Psoas muscle (tissue), 8 donors: ENCODE measurements around the gene LSM4. TPM values are rescaled to one million over a fixed set of nuclear protein-coding genes. Genes with fewer than 3 reads are reported as not detected.
A peak's percentile ranks its signal among the peaks of the same experiment; 100 is the strongest.

Source experiments
- ATAC-seq, 4 donors: fragments of 200-7000 bp; cut with Tn5 transposase; one replicate each; pipeline ENCODE4 v1.9.1; 2020; ENCODE audit warnings: moderate library complexity in 3 of 4, mild to moderate bottlenecking in 2 of 4
- DNase-seq, 2 donors: peaks; one replicate each; pipeline ENCODE4 v3.0.0-alpha.2; 2020
- H3K27ac ChIP-seq: fragments of 200-600 bp; one replicate; pipeline ENCODE4 v1.8.0; 2022
- H3K27me3 ChIP-seq, 3 donors: fragments of 200-600 bp in 1 of 3; one replicate each; pipeline versions ENCODE4 v1.6.1 to v1.8.0; 2013 to 2022; ENCODE audit warnings: low read length in 2 of 3, mild to moderate bottlenecking in 2 of 3, moderate library complexity in 1 of 3; ENCODE audit not compliant: insufficient read depth in 3 of 3
- H3K36me3 ChIP-seq, 2 donors: fragments of 200-600 bp in 1 of 2; one replicate each; pipeline versions ENCODE4 v1.6.1 to v1.8.0; 2013 to 2022; ENCODE audit warnings: low read depth in 1 of 2, mild to moderate bottlenecking in 1 of 2, moderate library complexity in 1 of 2; ENCODE audit not compliant: insufficient read depth in 1 of 2
- H3K4me1 ChIP-seq: fragments of 200-600 bp; one replicate; pipeline ENCODE4 v1.8.0; 2022
- H3K4me3 ChIP-seq: fragments of 200-600 bp; one replicate; pipeline ENCODE4 v1.8.0; 2022; ENCODE audit warnings: mild to moderate bottlenecking
- H3K9me3 ChIP-seq: fragments of 200-600 bp; one replicate; pipeline ENCODE4 v1.8.0; 2022
- CTCF ChIP-seq: fragments of 200-600 bp; IDR thresholded peaks from one replicate; pipeline ENCODE4 v1.8.0; 2022; ENCODE audit warnings: antibody characterized with exemption
- WGBS, 3 donors: extraction: QIAGEN DNeasy Blood & Tissue Kit; methylation state at CpG; one replicate each; pipeline versions ENCODE4 v1.1.6 to v1.1.7; 2013; 5-methylcytosine and 5-hydroxymethylcytosine counted together
- intact Hi-C, 2 donors: fragments of 100-400 bp; cut with DNase I; formaldehyde crosslinking; loops; one replicate each; pipeline versions ENCODE4 v1.11.0 to v1.14.2; 2022
- polyA plus RNA-seq, 3 donors: library from polyadenylated mRNA; stranded (reverse); fragments of 200-250 nt; gene quantifications; one replicate each; pipeline ENCODE4 v1.2.3, GENCODE V29; 2013
- total RNA-seq, 4 donors: library from RNA; stranded (reverse); fragmentation: NEBNext Ultra II Directional in 2 of 4; extraction: Animal tissue kit (Norgen Biotek cat#: 25700) in 2 of 4; gene quantifications; one replicate each; pipeline versions ENCODE4 v1.2.1 to v1.2.4, GENCODE V29; 2021 to 2023
- donor health status: healthy with polysubstance abuse.
- donor health status: DM: no; HTN: no; CAD: no; lungs with moderate emphysema.
- donor health status: Bipolar disorder and iron deficiency.
- donor health status: healthy.
- donor health status: DM: yes; HTN: yes; CAD: no.
- donor health status: DM: no; HTN: no; CAD: no.
- donor health status: DM: no; HTN: no; CAD: no.
- donor health status: DM: yes; HTN: yes; CAD: no.

LSM4 gene
- total and polyA plus RNA-seq, 7 donors = 87.9 to 215 (median 132) TPM

DNA sequence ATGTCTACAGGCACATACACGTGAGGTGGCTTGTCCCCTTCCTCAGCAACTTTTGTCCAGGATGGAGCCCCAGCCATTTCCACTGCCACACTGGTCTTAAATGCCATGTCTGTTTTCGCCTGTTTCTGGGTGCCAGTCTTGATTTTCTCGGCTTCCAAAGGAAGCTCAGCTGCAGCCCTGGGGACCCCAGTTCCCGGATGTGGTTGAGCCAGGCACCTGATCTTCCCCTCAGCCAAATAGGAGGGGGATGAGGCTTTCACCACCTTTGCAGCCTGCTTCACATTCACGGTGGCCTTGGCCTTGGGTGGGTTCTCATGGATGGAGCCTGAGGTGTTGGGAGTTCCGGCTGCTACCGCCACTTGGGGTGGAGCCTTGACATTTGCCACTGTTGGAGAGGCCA lies 57.3 kb downstream of the LSM4 start:
- ATAC-seq = no peak
- Histone ChIP-seq H3K36me3 (peaks cover 0 to 13% of the 10 kb centered on the region in 2 donors), H3K27ac (no peak overlapping the region), H3K9me3 (no peaks in the 10 kb centered on the region), H3K27me3 (no peaks in the 10 kb centered on the region), H3K4me3 (no peak overlapping the region), H3K4me1 (no peaks in the 10 kb centered on the region)
- 90 to 91% (median 91%) methylated on average over 7 of the region's 7 CpGs for WGBS, 3 donors
- DNase-seq = no peak
- intact Hi-C loops = no loop called here
- TF ChIP-seq CTCF = no peak

- no peak overlapping the region for H3K27ac ChIP-seq
- peaks cover 0 to 13% of the 10 kb centered on the region in 2 donors for H3K36me3 ChIP-seq
- H3K27me3 ChIP-seq = no peaks in the 10 kb centered on the region
- 87 to 91% (median 91%) methylated on average over 23 of the region's 23 CpGs for WGBS, 3 donors
- H3K9me3 ChIP-seq = no peaks in the 10 kb centered on the region
- no peak for TF ChIP-seq CTCF
- intact Hi-C loops = no loop called here
- H3K4me3 ChIP-seq = no peak overlapping the region
- DNase-seq = no peak
- ATAC-seq = peak in 1 of 4 donors; percentile 5
- no peaks in the 10 kb centered on the region for H3K4me1 ChIP-seq
These were observed 57.8 kb downstream of the LSM4 start for GRCh38 chr19:18264971-18265540.

DNA sequence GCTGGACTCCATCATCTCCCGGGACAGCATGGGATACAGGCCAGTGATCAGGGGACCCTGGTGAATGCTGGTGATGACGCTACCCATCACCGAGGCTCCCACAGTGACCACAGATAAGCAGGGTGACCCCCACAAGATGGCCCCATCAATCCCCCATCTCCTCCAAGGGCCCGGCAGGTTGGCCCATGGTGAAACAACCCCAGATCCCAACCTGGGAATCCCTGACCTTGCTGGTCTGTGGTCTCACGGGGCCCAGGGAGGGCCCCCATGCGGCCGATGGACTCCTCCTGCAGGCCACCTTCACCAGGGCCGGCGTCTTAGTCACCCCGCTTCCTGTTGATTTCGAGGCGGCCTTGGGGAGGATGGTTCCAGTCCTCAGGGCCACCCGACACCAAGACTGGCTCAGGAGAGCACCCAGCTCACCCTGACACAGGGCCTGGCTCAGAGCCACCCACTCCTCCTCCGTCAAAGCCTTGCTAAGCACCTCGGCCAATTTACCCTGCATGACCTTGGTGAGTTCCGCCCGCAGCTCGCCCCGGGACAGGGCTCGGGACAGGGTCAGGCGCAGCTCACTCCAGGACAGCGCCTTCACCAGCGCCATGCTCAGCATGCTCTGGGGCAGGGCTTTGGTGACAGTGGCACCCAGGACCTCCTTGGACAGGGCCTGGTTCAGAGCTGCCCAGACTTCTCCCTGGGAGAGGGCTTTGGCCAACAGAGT lies 58.6 kb downstream of the LSM4 start:
- intact Hi-C loops = no loop called here

DNA sequence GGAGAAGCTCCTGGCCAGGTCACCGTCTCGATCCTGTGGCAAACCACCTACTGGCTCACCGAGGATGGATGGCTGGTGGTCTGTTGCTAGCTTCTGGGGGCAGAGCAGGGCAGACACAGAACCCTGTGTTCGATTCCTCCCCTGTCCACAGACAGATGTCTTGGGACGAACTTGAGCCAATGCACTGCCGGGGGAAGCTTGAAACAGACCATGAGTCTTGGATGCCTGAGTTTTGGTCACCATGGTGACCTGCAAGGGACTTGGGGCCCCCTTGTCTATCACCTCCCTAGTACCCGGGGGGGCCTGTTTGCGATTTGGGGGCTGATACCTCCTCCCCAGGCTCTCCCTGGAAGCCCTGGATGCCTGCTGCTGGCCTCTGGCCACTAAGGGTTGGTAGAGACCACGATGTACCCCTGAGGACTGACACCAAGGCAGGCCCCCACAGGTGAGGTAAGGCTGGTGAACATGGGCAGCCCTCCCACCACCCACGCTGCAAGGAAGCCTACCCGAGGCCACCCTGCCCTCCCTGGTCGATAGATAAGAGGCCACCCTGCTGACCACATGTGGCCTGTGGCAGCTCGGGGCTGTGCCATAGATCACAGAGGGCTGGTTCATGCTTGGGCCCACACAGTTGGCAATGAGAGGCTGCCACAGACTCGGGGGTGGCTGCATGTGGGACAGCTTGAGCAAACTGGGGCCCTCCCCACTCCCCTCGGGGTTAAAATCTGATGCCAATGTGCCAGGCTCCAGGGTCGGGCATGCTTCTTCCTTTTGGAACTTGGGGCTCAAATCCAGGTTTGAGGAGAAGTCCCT lies 59.3 kb downstream of the LSM4 start:
- Histone ChIP-seq H3K27me3 (no peaks in the 10 kb centered on the region), H3K9me3 (no peaks in the 10 kb centered on the region), H3K27ac (no peak overlapping the region), H3K4me1 (no peaks in the 10 kb centered on the region), H3K4me3 (no peak overlapping the region), H3K36me3 (peaks cover 0 to 13% of the 10 kb centered on the region in 2 donors)
- no peak for TF ChIP-seq CTCF
- no peak for DNase-seq
- no peak for ATAC-seq
- intact Hi-C loops = no loop called here
- 81 to 89% (median 82%) methylated on average over 16 of the region's 16 CpGs for WGBS, 3 donors

More for the DNA sequence above, 58.6 kb downstream of the LSM4 start:
- Histone ChIP-seq H3K27ac (no peak overlapping the region), H3K27me3 (no peaks in the 10 kb centered on the region), H3K4me1 (no peaks in the 10 kb centered on the region), H3K36me3 (peaks cover 0 to 13% of the 10 kb centered on the region in 2 donors), H3K9me3 (no peaks in the 10 kb centered on the region), H3K4me3 (no peak overlapping the region)
- TF ChIP-seq CTCF = no peak
- ATAC-seq = peak; percentile 38 to 80 (median 60)
- peak; percentile 43 to 80 for DNase-seq
- 58 to 82% (median 66%) methylated on average over 23 of the region's 23 CpGs for WGBS, 3 donors
